GM18861 (cell line): ENCODE measurements around the gene RNASE11.

Experiments
- ATAC-seq: cut with Tn5 transposase; IDR thresholded peaks from one replicate; pipeline ENCODE4 v1.9.1; 2021; ENCODE audit not compliant: unreplicated experiment

Gene RNASE11

DNA sequence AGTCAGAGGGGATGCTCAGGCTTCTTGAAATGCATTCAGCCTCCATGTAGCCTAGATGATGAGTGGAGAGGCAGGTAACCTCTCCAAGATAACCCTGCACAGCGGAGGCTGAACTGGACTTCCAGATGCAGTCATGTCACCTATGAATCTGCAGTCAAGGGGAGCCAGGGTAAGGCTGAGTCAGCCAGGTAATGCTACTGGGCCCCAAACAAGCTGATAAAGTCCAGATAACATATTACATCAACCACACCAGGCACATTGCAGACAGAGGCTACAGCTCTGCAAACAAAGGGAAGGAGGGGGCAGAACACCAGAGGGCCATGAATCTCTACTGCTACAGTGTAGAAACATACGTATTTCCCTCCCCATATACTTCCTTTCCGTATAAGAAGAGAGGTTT is 40.9 kb downstream of the RNASE11 start:
- ATAC-seq, result no peak

DNA sequence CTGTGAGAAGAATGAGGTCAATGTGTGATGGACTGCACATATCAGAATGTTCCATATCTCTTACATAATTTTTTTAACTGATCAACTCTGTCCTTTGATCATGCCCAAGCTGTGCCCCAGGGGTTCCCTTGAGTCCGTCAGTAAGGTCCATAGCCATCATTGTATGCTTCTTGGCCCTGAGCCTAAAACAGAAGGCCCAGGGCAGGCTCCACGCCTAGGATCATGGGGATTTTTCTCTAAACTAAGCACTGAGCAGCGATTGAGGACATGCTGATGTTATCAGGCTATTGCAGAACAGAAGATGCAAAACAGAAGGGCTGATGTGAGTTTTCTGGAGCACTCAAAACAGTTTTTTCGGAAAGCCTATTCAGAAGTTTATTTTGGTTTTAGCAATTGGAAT is 47.9 kb downstream of the RNASE11 start:
- no peak for ATAC-seq
